Measurements from ENCODE around the gene TMEFF2.

DNA sequence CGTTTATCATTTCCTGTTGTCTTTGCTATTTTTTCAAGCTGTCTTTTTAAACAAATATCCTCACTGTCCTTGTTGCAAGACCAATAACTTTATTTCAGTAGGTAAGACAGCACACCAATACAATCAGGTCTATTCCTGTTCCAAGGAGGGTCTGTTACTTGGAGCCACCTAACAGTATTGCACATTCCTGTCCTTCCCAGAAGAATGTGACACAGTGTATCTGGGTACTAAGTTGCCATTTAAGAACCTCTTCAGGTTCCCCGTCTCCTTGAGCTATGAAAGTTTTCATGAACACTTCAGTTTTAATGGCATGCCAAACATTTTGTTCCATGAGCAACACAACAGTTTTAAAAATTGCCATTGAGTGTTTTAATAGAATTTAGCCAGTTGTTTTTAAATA, 209.0 kb downstream of the TMEFF2 start:
- TF ChIP-seq MAX (IDR thresholded peaks at IDR 0.05) (no peak), CTCF (IDR thresholded peaks at IDR 0.05; ENCODE audit: low read depth, low read length, missing input control) (no peak), REST (IDR thresholded peaks at IDR 0.05) (no peak), RAD21 (IDR thresholded peaks at IDR 0.05) (no peak), SP1 (IDR thresholded peaks at IDR 0.05) (no peak)
- TF ChIP-seq, protein P1, sequence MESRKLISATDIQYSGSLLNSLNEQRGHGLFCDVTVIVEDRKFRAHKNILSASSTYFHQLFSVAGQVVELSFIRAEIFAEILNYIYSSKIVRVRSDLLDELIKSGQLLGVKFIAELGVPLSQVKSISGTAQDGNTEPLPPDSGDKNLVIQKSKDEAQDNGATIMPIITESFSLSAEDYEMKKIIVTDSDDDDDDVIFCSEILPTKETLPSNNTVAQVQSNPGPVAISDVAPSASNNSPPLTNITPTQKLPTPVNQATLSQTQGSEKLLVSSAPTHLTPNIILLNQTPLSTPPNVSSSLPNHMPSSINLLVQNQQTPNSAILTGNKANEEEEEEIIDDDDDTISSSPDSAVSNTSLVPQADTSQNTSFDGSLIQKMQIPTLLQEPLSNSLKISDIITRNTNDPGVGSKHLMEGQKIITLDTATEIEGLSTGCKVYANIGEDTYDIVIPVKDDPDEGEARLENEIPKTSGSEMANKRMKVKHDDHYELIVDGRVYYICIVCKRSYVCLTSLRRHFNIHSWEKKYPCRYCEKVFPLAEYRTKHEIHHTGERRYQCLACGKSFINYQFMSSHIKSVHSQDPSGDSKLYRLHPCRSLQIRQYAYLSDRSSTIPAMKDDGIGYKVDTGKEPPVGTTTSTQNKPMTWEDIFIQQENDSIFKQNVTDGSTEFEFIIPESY (IDR thresholded peaks at IDR 0.05), result no peak
